Panc1 (cell line): ENCODE measurements around the gene SEC22C. TPM values are rescaled to one million over a fixed set of nuclear protein-coding genes. Genes with fewer than 3 reads are reported as not detected.

Source experiments
- ATAC-seq: fragments of 200-7000 bp; cut with Tn5 transposase; 2 replicates; pipeline ENCODE4 v1.9.1; 2020; ENCODE audit warnings: mild to moderate bottlenecking, moderate library complexity
- BruUV-seq: library from RNA; stranded (reverse); fragments of 400-500 nt; replicated peaks from 2 replicates; lab custom pipeline; 2021; lab: Mats Ljungman, UMichigan
- CTCF ChIA-PET: fragments of 300-600 bp; sonication (Branson Sonifier 250); formaldehyde crosslinking; loops from one replicate; lab custom pipeline; 2022; ENCODE audit warnings: antibody characterized with exemption; lab: Charles Lee
- POLR2A ChIA-PET: fragments of 300-600 bp; sonication (Branson Sonifier 250); formaldehyde crosslinking; loops from one replicate; lab custom pipeline; 2022; ENCODE audit warnings: antibody characterized with exemption; lab: Charles Lee
- DNase-seq: peaks from one replicate; pipeline ENCODE4 v3.0.0-alpha.2; 2010; ENCODE audit warnings: low read depth, low spot score
- H3K27ac ChIP-seq: 2 replicates; pipeline ENCODE4 v1.5.1; 2011; ENCODE audit warnings: mild to moderate bottlenecking, low read length, inconsistent platforms
- H3K27me3 ChIP-seq: fragments of 200-500 bp; sonication (Bioruptor generic); 2 replicates; pipeline ENCODE4 v1.6.0; 2014; ENCODE audit warnings: low read length, inconsistent platforms; ENCODE audit not compliant: control insufficient read depth, insufficient read depth
- H3K36me3 ChIP-seq: fragments of 200-500 bp; sonication (Bioruptor generic); 2 replicates; pipeline ENCODE4 v1.5.1; 2014; ENCODE audit warnings: inconsistent platforms, mild to moderate bottlenecking, low read length, moderate library complexity; ENCODE audit not compliant: control insufficient read depth, insufficient read depth
- H3K4me1 ChIP-seq: 2 replicates; pipeline ENCODE4 v1.5.1; 2011; ENCODE audit warnings: inconsistent platforms, mild to moderate bottlenecking, low read length, moderate library complexity; ENCODE audit not compliant: control insufficient read depth, insufficient read depth
- H3K4me3 ChIP-seq, 2 experiments: 2 replicates each; pipeline ENCODE4 v1.5.1; 2011 to 2012; ENCODE audit warnings: low read depth in 2 of 2, low read length in 2 of 2, mild to moderate bottlenecking in 2 of 2, inconsistent platforms in 1 of 2, moderate library complexity in 1 of 2
- H3K9me3 ChIP-seq: fragments of 200-500 bp; sonication (Bioruptor generic); 2 replicates; pipeline ENCODE4 v1.5.1; 2014; ENCODE audit warnings: low read depth, mild to moderate bottlenecking, inconsistent platforms, low read length, moderate library complexity; ENCODE audit not compliant: control insufficient read depth, insufficient read depth
- POLR2AphosphoS5 ChIP-seq: IDR thresholded peaks from 2 replicates; pipeline ENCODE4 v1.6.1; 2012; ENCODE audit warnings: mild to moderate bottlenecking, low read depth, low read length, moderate library complexity
- SIN3A ChIP-seq: IDR thresholded peaks from 2 replicates; pipeline ENCODE4 v1.6.1; 2012; ENCODE audit warnings: low read depth, mild to moderate bottlenecking, low read length, moderate library complexity, borderline replicate concordance; ENCODE audit not compliant: insufficient read depth
- TCF7L2 ChIP-seq: IDR thresholded peaks from 2 replicates; pipeline ENCODE4 v1.6.1; 2011; ENCODE audit warnings: mild to moderate bottlenecking, low read depth, low read length, inconsistent platforms
- in situ Hi-C: cut with HindIII; loops from 2 replicates; pipeline ENCODE4 v1.10.0; 2016; ENCODE audit warnings: low sequenced_read_pairs, low pct_unique_long_range_greater_than_20kb
- intact Hi-C: fragments of 100-400 bp; cut with micrococcal nuclease; formaldehyde crosslinking; loops from one replicate; pipeline ENCODE4 v1.10.0; 2022; ENCODE audit not compliant: unreplicated experiment
- total RNA-seq: library from RNA; stranded (reverse); gene quantifications from one replicate; pipeline ENCODE4 v1.2.1, GENCODE V29; 2021; ENCODE audit not compliant: unreplicated experiment
- TF ChIP-seq, protein P1 (sequence below), 2 experiments: IDR thresholded peaks; 2 replicates each; pipeline ENCODE4 v1.6.1; 2011 to 2012; ENCODE audit warnings: low read depth in 2 of 2, control low read depth in 1 of 2, low read length in 1 of 2, mild to moderate bottlenecking in 1 of 2, moderate library complexity in 1 of 2; ENCODE audit not compliant: insufficient read depth in 1 of 2
- TF ChIP-seq, protein P2 (sequence below): fragments of 450-650 bp; IDR thresholded peaks from 2 replicates; pipeline ENCODE4 v1.5.1; 2017; ENCODE audit warnings: mild to moderate bottlenecking

Gene SEC22C
- total RNA-seq, 1 experiment from 2014 or later, result 45.9 TPM

DNA sequence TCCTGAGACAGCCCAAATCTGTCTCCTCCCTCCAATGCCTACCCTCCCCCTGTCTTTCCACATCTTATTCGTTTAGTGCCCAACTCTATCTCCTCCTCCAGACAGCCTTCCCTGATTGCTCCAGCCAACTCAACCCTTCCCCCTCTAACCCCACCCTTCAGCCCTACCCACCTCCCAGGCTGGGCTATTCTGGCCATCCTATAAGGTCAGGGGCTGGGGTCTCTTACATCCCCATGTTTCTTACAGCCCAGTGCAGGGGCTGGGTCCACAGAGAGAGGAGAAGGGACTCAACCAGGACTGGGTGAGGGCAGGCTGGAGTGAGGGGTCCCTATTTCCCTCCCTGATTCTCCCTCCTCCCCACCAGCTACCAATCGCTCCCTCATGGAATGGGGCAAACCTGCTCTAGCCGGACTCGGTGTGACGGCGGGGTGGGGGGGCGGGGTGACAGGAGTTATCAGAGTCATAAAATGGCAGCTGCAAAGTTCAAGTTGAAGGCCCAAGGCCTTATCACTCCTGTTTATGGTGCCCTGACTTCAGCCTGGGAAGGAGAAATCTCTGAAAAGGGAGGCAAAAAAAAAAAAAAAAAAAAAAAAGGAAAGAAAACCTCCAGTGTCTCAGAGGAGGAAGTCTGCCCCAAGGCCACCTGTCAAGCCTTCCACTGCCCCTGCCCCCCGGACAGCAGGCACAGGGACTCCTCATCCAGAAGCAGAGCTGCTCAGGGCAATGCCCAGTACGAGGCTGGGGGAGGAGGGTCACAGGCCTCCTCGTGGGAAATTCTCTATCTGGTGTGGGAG lies 77.2 kb downstream of the SEC22C start:
- Histone ChIP-seq H3K4me3 (no peak overlapping the region), H3K9me3 (no peaks in the 10 kb centered on the region), H3K4me1 (no peaks in the 10 kb centered on the region), H3K27ac (no peak overlapping the region), H3K27me3 (no peaks in the 10 kb centered on the region; the same call in 1 of the 2 replicates), H3K36me3 (no peaks in the 10 kb centered on the region)
- POLR2A ChIA-PET, result no interaction called here
- TF ChIP-seq TCF7L2, result no peak
- no peak for TF ChIP-seq POLR2AphosphoS5
- TF ChIP-seq, protein P1, sequence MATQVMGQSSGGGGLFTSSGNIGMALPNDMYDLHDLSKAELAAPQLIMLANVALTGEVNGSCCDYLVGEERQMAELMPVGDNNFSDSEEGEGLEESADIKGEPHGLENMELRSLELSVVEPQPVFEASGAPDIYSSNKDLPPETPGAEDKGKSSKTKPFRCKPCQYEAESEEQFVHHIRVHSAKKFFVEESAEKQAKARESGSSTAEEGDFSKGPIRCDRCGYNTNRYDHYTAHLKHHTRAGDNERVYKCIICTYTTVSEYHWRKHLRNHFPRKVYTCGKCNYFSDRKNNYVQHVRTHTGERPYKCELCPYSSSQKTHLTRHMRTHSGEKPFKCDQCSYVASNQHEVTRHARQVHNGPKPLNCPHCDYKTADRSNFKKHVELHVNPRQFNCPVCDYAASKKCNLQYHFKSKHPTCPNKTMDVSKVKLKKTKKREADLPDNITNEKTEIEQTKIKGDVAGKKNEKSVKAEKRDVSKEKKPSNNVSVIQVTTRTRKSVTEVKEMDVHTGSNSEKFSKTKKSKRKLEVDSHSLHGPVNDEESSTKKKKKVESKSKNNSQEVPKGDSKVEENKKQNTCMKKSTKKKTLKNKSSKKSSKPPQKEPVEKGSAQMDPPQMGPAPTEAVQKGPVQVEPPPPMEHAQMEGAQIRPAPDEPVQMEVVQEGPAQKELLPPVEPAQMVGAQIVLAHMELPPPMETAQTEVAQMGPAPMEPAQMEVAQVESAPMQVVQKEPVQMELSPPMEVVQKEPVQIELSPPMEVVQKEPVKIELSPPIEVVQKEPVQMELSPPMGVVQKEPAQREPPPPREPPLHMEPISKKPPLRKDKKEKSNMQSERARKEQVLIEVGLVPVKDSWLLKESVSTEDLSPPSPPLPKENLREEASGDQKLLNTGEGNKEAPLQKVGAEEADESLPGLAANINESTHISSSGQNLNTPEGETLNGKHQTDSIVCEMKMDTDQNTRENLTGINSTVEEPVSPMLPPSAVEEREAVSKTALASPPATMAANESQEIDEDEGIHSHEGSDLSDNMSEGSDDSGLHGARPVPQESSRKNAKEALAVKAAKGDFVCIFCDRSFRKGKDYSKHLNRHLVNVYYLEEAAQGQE (IDR thresholded peaks at IDR 0.05; ENCODE audit: insufficient read depth in 1 of 2, low read depth in 2 of 2, low read length in 1 of 2), result no peak
- TF ChIP-seq SIN3A, result no peak
- TF ChIP-seq, protein P2, sequence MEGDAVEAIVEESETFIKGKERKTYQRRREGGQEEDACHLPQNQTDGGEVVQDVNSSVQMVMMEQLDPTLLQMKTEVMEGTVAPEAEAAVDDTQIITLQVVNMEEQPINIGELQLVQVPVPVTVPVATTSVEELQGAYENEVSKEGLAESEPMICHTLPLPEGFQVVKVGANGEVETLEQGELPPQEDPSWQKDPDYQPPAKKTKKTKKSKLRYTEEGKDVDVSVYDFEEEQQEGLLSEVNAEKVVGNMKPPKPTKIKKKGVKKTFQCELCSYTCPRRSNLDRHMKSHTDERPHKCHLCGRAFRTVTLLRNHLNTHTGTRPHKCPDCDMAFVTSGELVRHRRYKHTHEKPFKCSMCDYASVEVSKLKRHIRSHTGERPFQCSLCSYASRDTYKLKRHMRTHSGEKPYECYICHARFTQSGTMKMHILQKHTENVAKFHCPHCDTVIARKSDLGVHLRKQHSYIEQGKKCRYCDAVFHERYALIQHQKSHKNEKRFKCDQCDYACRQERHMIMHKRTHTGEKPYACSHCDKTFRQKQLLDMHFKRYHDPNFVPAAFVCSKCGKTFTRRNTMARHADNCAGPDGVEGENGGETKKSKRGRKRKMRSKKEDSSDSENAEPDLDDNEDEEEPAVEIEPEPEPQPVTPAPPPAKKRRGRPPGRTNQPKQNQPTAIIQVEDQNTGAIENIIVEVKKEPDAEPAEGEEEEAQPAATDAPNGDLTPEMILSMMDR, result no peak
- no TSS peak for BruUV-seq
- DNase-seq (no peak), ATAC-seq (no peak)
- intact Hi-C loops, result no loop called here
- CTCF ChIA-PET, result no interaction called here
- in situ Hi-C loops, result no loop called here

DNA sequence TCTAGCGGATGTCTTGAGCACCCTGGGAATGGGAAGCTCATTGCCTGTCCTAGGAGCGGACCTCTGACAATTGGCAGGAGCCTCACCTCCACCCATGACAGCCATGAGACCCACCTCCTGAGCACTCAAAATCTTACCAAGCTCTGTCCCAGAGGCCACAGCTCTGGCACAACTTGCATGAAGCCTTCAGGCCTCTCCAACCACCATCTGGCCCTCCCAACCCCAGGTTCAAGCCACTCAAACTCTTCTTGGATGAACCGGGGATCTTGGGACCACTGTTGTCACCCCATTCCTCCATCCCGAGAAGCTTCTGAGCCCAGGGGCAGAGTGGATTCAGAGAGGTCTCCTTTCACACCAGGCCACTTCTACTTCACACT lies 77.8 kb downstream of the SEC22C start:
- H3K4me3 ChIP-seq, result no peak overlapping the region
- in situ Hi-C loops, result no loop called here
- ATAC-seq (no peak), DNase-seq (no peak)
- no peaks in the 10 kb centered on the region for H3K9me3 ChIP-seq
- H3K36me3 ChIP-seq, result no peaks in the 10 kb centered on the region
- H3K4me1 ChIP-seq, result no peaks in the 10 kb centered on the region
- no peaks in the 10 kb centered on the region; the same call in 1 of the 2 replicates for H3K27me3 ChIP-seq
- intact Hi-C loops, result loop anchor here (2.0 kb wide), 1 partner anchor 37 kb away; no protein-coding TSS in a partner anchor
- ChIA-PET POLR2A (no interaction called here), CTCF (no interaction called here)
- BruUV-seq, result no TSS peak
- TF ChIP-seq SIN3A, result no peak
- H3K27ac ChIP-seq, result no peak overlapping the region
